HepG2 (cell line): ENCODE results near the gene MTUS2. TPM values are rescaled to one million over a fixed set of nuclear protein-coding genes. Genes with fewer than 3 reads are reported as not detected.

ENCODE experiments used
- ATAC-seq: fragments of 200-7000 bp; cut with Tn5 transposase; 3 replicates; pipeline ENCODE4 v1.9.1; 2020; ENCODE audit warnings: mild to moderate bottlenecking, moderate library complexity
- BruUV-seq: library from RNA; stranded (reverse); fragments of 400-500 nt; replicated peaks from 2 replicates; lab custom pipeline; 2021; lab: Mats Ljungman, UMichigan
- CTCF ChIA-PET: fragments of 300-600 bp; formaldehyde crosslinking; extraction: SDS; loops from one replicate; lab custom pipeline; 2021; ENCODE audit warnings: low total read pairs, inconsistent platforms, low intra/inter-chr PET ratio; lab: Yijun Ruan, JAX
- POLR2A ChIA-PET: fragments of 350-600 bp; sonication (Branson Sonifier 250); formaldehyde crosslinking; loops from one replicate; lab custom pipeline; 2020; ENCODE audit warnings: antibody characterized with exemption, inconsistent platforms; lab: Yijun Ruan, JAX
- DNase-seq: peaks from one replicate; pipeline ENCODE4 v3.0.0-alpha.2; 2015; ENCODE audit warnings: low spot score
- FAIRE-seq: peaks from 3 replicates; lab custom pipeline; 2011; peaks lifted over from hg19 to GRCh38; lab: Jason Lieb, UNC
- H2AFZ ChIP-seq: one replicate; pipeline ENCODE4 v1.6.1; 2011; ENCODE audit warnings: low read length, inconsistent platforms
- H3K27ac ChIP-seq: fragments of 300-600 bp; 3 replicates; pipeline ENCODE4 v1.8.0; 2011; ENCODE audit warnings: mixed run types, mild to moderate bottlenecking, mixed read lengths, low read length, inconsistent platforms; ENCODE audit not compliant: insufficient read depth; ENCODE audit errors: extremely low read length
- H3K27me3 ChIP-seq, 2 experiments: fragments of 200-600 bp in 1 of 2; 2 replicates in 1 of 2; 3 replicates in 1 of 2; pipeline versions ENCODE4 v1.6.0 to v1.8.0; 2011; ENCODE audit warnings: low read length in 2 of 2, mild to moderate bottlenecking in 2 of 2, moderate library complexity in 2 of 2, inconsistent platforms in 1 of 2; ENCODE audit not compliant: insufficient read depth in 2 of 2, control insufficient read depth in 1 of 2
- H3K36me3 ChIP-seq, 2 experiments: fragments of 200-600 bp in 1 of 2; replicated peaks in 1 of 2; 2 replicates in 1 of 2; 3 replicates in 1 of 2; pipeline versions ENCODE4 v1.5.1 to v1.8.0; 2011; ENCODE audit warnings: low read length in 2 of 2, inconsistent platforms in 1 of 2; ENCODE audit not compliant: insufficient read depth in 2 of 2, control insufficient read depth in 1 of 2
- H3K4me1 ChIP-seq: 2 replicates; pipeline ENCODE4 v1.5.1; 2012; ENCODE audit warnings: low read length, inconsistent platforms; ENCODE audit not compliant: insufficient read depth
- H3K4me2 ChIP-seq: 2 replicates; pipeline ENCODE4 v1.6.0; 2011; ENCODE audit warnings: low read depth, low read length, inconsistent platforms
- H3K4me3 ChIP-seq, 3 experiments: fragments of 200-600 bp in 1 of 3; sonication (generic), shearing (Covaris generic) in 1 of 3; replicated peaks in 1 of 3; 2 replicates each; pipeline ENCODE4 v1.5.1; 2011 to 2016; ENCODE audit warnings: low read length in 3 of 3, inconsistent platforms in 2 of 3, low read depth in 2 of 3, mild to moderate bottlenecking in 2 of 3, control low read depth in 1 of 3, mixed read lengths in 1 of 3; ENCODE audit not compliant: insufficient read depth in 1 of 3
- H3K79me2 ChIP-seq: one replicate; pipeline ENCODE4 v1.6.1; 2011; ENCODE audit warnings: low read length, inconsistent platforms; ENCODE audit not compliant: insufficient read depth
- H3K9ac ChIP-seq: 2 replicates; pipeline ENCODE4 v1.6.0; 2011; ENCODE audit warnings: mild to moderate bottlenecking, low read depth, low read length, inconsistent platforms; ENCODE audit not compliant: insufficient read depth
- H3K9me3 ChIP-seq: 2 replicates; pipeline ENCODE4 v1.5.1; 2012; ENCODE audit warnings: mild to moderate bottlenecking, low read length
- H4K20me1 ChIP-seq: 2 replicates; pipeline ENCODE4 v1.6.0; 2011; ENCODE audit warnings: inconsistent platforms, mild to moderate bottlenecking, low read length, moderate library complexity; ENCODE audit not compliant: insufficient read depth
- CEBPB ChIP-seq: IDR thresholded peaks from 2 replicates; pipeline ENCODE4 v1.6.1; 2011; ENCODE audit warnings: low read depth, low read length, improper control_type of control experiment, borderline replicate concordance
- DZIP1 ChIP-seq: sonication (generic); formaldehyde crosslinking; IDR thresholded peaks from 2 replicates; pipeline ENCODE4 v1.5.0; 2020; ENCODE audit warnings: mild to moderate bottlenecking, missing genetic modification reagents
- FOXC1 ChIP-seq: sonication (generic); formaldehyde crosslinking; IDR thresholded peaks from 2 replicates; pipeline ENCODE4 v1.8.0; 2022; ENCODE audit warnings: mild to moderate bottlenecking, missing genetic modification reagents, borderline replicate concordance
- KDM2A ChIP-seq: sonication (generic); formaldehyde crosslinking; IDR thresholded peaks from 2 replicates; pipeline ENCODE4 v1.4.0; 2020; ENCODE audit warnings: low read depth, missing genetic modification reagents, borderline replicate concordance
- NFYB ChIP-seq: sonication (generic); formaldehyde crosslinking; IDR thresholded peaks from 2 replicates; pipeline ENCODE4 v1.4.0; 2020; ENCODE audit warnings: missing genetic modification reagents
- ZFP62 ChIP-seq: sonication (generic); formaldehyde crosslinking; IDR thresholded peaks from 2 replicates; pipeline ENCODE4 v1.4.0; 2020; ENCODE audit warnings: missing genetic modification reagents
- ZMYM4 ChIP-seq: sonication (generic); formaldehyde crosslinking; IDR thresholded peaks from 2 replicates; pipeline ENCODE4 v1.8.1; 2023; ENCODE audit warnings: mild to moderate bottlenecking, missing genetic modification reagents
- ZNF501 ChIP-seq: sonication (generic); formaldehyde crosslinking; IDR thresholded peaks from 2 replicates; pipeline ENCODE4 v1.5.1; 2020; ENCODE audit warnings: mild to moderate bottlenecking, moderate library complexity, missing genetic modification reagents
- ZNF512 ChIP-seq: sonication (generic); formaldehyde crosslinking; IDR thresholded peaks from 2 replicates; pipeline ENCODE4 v1.4.0; 2020; ENCODE audit warnings: mild to moderate bottlenecking, missing genetic modification reagents
- ZNF558 ChIP-seq: sonication (generic); formaldehyde crosslinking; IDR thresholded peaks from 2 replicates; pipeline ENCODE4 v1.9.0; 2022; ENCODE audit warnings: mild to moderate bottlenecking, missing genetic modification reagents, borderline replicate concordance
- ZSCAN5A ChIP-seq: sonication (generic); formaldehyde crosslinking; IDR thresholded peaks from 2 replicates; pipeline ENCODE4 v1.8.0; 2022; ENCODE audit warnings: mild to moderate bottlenecking, missing genetic modification reagents, borderline replicate concordance
- WGBS: methylation state at CpG from one replicate; pipeline ENCODE4 v1.1.6; 2017; ENCODE audit warnings: low lambda C conversion rate; 5-methylcytosine and 5-hydroxymethylcytosine counted together
- in situ Hi-C: cut with HindIII; loops from 2 replicates; pipeline ENCODE4 v1.10.0; 2017; ENCODE audit warnings: low pct_unique_long_range_greater_than_20kb; ENCODE audit not compliant: extremely low pct_ligation_motif_present
- intact Hi-C: fragments of 100-400 bp; cut with micrococcal nuclease; formaldehyde crosslinking; loops from one replicate; pipeline ENCODE4 v1.10.0; 2022; ENCODE audit not compliant: unreplicated experiment
- polyA plus RNA-seq, 8 experiments: library from polyadenylated mRNA; depleted of rRNA in 3 of 8; stranded (reverse) in 7 of 8; unstranded in 1 of 8; fragments of >200 nt; fragmentation: Illumina TruSeq in 4 of 8; extraction: Trizol in 4 of 8; gene quantifications; 2 replicates each; pipeline versions ENCODE4 v1.2.1 to v1.2.3, GENCODE V29; 2011 to 2016; ENCODE audit warnings: low read depth in 4 of 8, missing spikeins in 1 of 8, mixed read lengths in 1 of 8; ENCODE audit not compliant: insufficient read depth in 1 of 8
- total RNA-seq, 5 experiments: library from RNA; depleted of rRNA; stranded (reverse); fragments of >200 nt; fragmentation: Illumina TruSeq; extraction: Trizol; gene quantifications; 2 replicates each; pipeline ENCODE4 v1.2.3, GENCODE V29; 2016; ENCODE audit warnings: low read depth in 1 of 5

Gene MTUS2
- total and polyA plus RNA-seq, 2 of the 13 experiments (the other 11 are each of a cell fraction or from before 2014, with no cell fraction given): not detected

GRCh38 chr13:29154390-29154789 lies 334.3 kb downstream of the MTUS2 start (continued):
- no peak for TF ChIP-seq DZIP1
- TF ChIP-seq ZNF512: no peak
- TF ChIP-seq ZMYM4 (CRISPR knock-in tag): no peak
- TF ChIP-seq KDM2A (CRISPR knock-in tag): no peak
- TF ChIP-seq FOXC1 (CRISPR knock-in tag): no peak
- TF ChIP-seq NFYB (CRISPR knock-in tag): no peak

- Histone ChIP-seq H4K20me1 (no peaks in the 10 kb centered on the region), H3K27ac (no peak overlapping the region), H3K36me3 (no peaks in the 10 kb centered on the region), H2AFZ (no peak overlapping the region), H3K9ac (no peak overlapping the region), H3K4me1 (no peaks in the 10 kb centered on the region), H3K9me3 (peaks cover 73% of the 10 kb centered on the region), H3K79me2 (no peaks in the 10 kb centered on the region), H3K4me3 (no peak overlapping the region), H3K4me2 (no peak overlapping the region), H3K27me3 (no peaks in the 10 kb centered on the region)
- BruUV-seq: no TSS peak
- ChIA-PET POLR2A (no interaction called here), CTCF (no interaction called here)
- DNase-seq: no peak
- in situ Hi-C loops (no loop called here), intact Hi-C loops (no loop called here)
- WGBS: 0% methylated on average over 1 of the region's 1 CpG
- no peak for TF ChIP-seq ZFP62 (CRISPR knock-in tag)
- no peak for TF ChIP-seq ZSCAN5A (CRISPR knock-in tag)
- no peak for TF ChIP-seq ZNF558 (CRISPR knock-in tag)
- TF ChIP-seq ZNF501 (CRISPR knock-in tag): no peak
- TF ChIP-seq CEBPB: peak; percentile 32; the same call in 1 of the 2 replicates
- ATAC-seq: no peak
- FAIRE-seq: no peak
These were observed 336.0 kb downstream of the MTUS2 start for GRCh38 chr13:29156136-29156535.
